Esophagus squamous epithelium (tissue), 4 donors: ENCODE measurements around the gene DDX47.

Experiments used
- POLR2A ChIP-seq, 4 donors: fragments of 450-650 bp; IDR thresholded peaks; one replicate each; pipeline ENCODE4 v1.6.1; 2017; ENCODE audit warnings: antibody characterized with exemption in 4 of 4, mild to moderate bottlenecking in 4 of 4, moderate library complexity in 3 of 4
- TF ChIP-seq, protein P1 (sequence below), 6 experiments: fragments of 450-650 bp in 4 of 6; fragments of 200-600 bp in 2 of 6; sonication (generic) in 2 of 6; IDR thresholded peaks; one replicate each; pipeline ENCODE4 v1.5.1; 2016 to 2019; ENCODE audit warnings: antibody characterized with exemption in 6 of 6, mild to moderate bottlenecking in 4 of 6, moderate library complexity in 4 of 6

DNA sequence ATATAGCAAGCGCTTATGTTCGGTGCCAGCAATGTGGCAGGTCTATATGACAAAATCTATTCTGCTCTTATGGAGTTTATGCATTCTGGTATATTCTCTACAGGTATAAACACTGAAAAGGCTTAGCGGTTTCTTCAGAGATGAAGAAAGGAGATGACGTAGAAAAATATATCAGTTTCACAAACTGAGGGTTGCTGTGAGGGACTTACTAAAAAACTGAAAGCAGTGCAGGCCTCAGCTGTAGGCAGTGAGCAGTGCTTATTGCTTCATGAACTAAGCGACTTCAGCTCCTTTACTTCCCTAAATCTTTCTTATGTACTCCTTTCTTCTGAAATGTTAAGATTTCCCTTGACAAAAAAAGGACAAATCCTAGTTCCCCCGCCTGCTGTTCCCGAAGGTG is 4.5 kb downstream of the DDX47 start:
- TF ChIP-seq, protein P1, sequence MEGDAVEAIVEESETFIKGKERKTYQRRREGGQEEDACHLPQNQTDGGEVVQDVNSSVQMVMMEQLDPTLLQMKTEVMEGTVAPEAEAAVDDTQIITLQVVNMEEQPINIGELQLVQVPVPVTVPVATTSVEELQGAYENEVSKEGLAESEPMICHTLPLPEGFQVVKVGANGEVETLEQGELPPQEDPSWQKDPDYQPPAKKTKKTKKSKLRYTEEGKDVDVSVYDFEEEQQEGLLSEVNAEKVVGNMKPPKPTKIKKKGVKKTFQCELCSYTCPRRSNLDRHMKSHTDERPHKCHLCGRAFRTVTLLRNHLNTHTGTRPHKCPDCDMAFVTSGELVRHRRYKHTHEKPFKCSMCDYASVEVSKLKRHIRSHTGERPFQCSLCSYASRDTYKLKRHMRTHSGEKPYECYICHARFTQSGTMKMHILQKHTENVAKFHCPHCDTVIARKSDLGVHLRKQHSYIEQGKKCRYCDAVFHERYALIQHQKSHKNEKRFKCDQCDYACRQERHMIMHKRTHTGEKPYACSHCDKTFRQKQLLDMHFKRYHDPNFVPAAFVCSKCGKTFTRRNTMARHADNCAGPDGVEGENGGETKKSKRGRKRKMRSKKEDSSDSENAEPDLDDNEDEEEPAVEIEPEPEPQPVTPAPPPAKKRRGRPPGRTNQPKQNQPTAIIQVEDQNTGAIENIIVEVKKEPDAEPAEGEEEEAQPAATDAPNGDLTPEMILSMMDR (IDR thresholded peaks at IDR 0.05) = no peak
- no peak for TF ChIP-seq POLR2A (IDR thresholded peaks at IDR 0.05)
